IMR-90 (cell line): ENCODE measurements around the gene RHBDF2. TPM values are rescaled to one million over a fixed set of nuclear protein-coding genes. Genes with fewer than 3 reads are reported as not detected.

Experiments
- ATAC-seq: fragments of 200-7000 bp; cut with Tn5 transposase; 2 replicates; pipeline ENCODE4 v1.9.1; 2020; ENCODE audit warnings: low read depth, mild to moderate bottlenecking, moderate library complexity
- BruUV-seq: library from RNA; stranded (reverse); fragments of 400-500 nt; replicated peaks from 2 replicates; lab custom pipeline; 2021; lab: Mats Ljungman, UMichigan
- CTCF ChIA-PET: fragments of 300-600 bp; formaldehyde crosslinking; extraction: SDS; loops from one replicate; lab custom pipeline; 2021; ENCODE audit warnings: antibody characterized with exemption; lab: Yijun Ruan, JAX
- POLR2A ChIA-PET: fragments of 300-600 bp; sonication (Branson Sonifier 250); formaldehyde crosslinking; loops from one replicate; lab custom pipeline; 2022; ENCODE audit warnings: antibody characterized with exemption; ENCODE audit not compliant: unreplicated experiment; lab: Charles Lee
- DNase-seq: peaks from one replicate; pipeline ENCODE4 v3.0.0; 2013
- H2AFZ ChIP-seq: replicated peaks from 2 replicates; pipeline ENCODE3; 2013; ENCODE audit warnings: low read length, mild to moderate bottlenecking; ENCODE audit not compliant: poor library complexity
- H2AK5ac ChIP-seq: 2 replicates; pipeline ENCODE4 v1.6.1; 2013; ENCODE audit warnings: low read depth, low read length, inconsistent platforms
- H2AK9ac ChIP-seq: replicated peaks from 2 replicates; pipeline ENCODE3; 2013; ENCODE audit warnings: mild to moderate bottlenecking, low read depth, low read length, moderate library complexity; ENCODE audit not compliant: poor library complexity
- H2BK120ac ChIP-seq: 2 replicates; pipeline ENCODE4 v1.6.1; 2013; ENCODE audit warnings: low read depth, low read length, inconsistent platforms
- H2BK15ac ChIP-seq: 3 replicates; pipeline ENCODE4 v1.6.1; 2013; ENCODE audit warnings: low read depth, low read length, inconsistent platforms
- H2BK20ac ChIP-seq: 2 replicates; pipeline ENCODE4 v1.6.1; 2013; ENCODE audit warnings: low read depth, mild to moderate bottlenecking, inconsistent platforms, low read length, moderate library complexity
- H2BK5ac ChIP-seq: 2 replicates; pipeline ENCODE4 v1.6.1; 2013; ENCODE audit warnings: mild to moderate bottlenecking, low read depth, low read length, inconsistent platforms; ENCODE audit not compliant: poor library complexity, severe bottlenecking
- H3K14ac ChIP-seq: replicated peaks from 2 replicates; pipeline ENCODE4 v1.6.1; 2013; ENCODE audit warnings: low read depth, low read length, inconsistent platforms
- H3K18ac ChIP-seq: 2 replicates; pipeline ENCODE4 v1.6.1; 2013; ENCODE audit warnings: low read depth, low read length, control low read depth
- H3K23ac ChIP-seq: 2 replicates; pipeline ENCODE4 v1.6.1; 2013; ENCODE audit warnings: low read depth, low read length, inconsistent platforms
- H3K27ac ChIP-seq: 2 replicates; pipeline ENCODE4 v1.5.1; 2013; ENCODE audit warnings: mild to moderate bottlenecking, control low read depth, low read length; ENCODE audit not compliant: insufficient read depth
- H3K27me3 ChIP-seq: 2 replicates; pipeline ENCODE4 v1.6.1; 2013; ENCODE audit warnings: low read length; ENCODE audit not compliant: control insufficient read depth, insufficient read depth
- H3K36me3 ChIP-seq: 2 replicates; pipeline ENCODE4 v1.6.1; 2013; ENCODE audit warnings: low read length, mixed read lengths; ENCODE audit not compliant: control insufficient read depth, insufficient read depth
- H3K4ac ChIP-seq: 2 replicates; pipeline ENCODE4 v1.6.1; 2013; ENCODE audit warnings: low read depth, low read length, inconsistent platforms
- H3K4me1 ChIP-seq: 2 replicates; pipeline ENCODE4 v1.6.1; 2013; ENCODE audit warnings: low read length, mixed read lengths; ENCODE audit not compliant: control insufficient read depth, insufficient read depth
- H3K4me2 ChIP-seq: 2 replicates; pipeline ENCODE4 v1.6.1; 2013; ENCODE audit warnings: low read depth, mild to moderate bottlenecking, control low read depth, low read length, moderate library complexity
- H3K4me3 ChIP-seq: 2 replicates; pipeline ENCODE4 v1.5.1; 2013; ENCODE audit warnings: low read depth, mild to moderate bottlenecking, control low read depth, low read length, moderate library complexity; ENCODE audit not compliant: insufficient read depth
- H3K56ac ChIP-seq: 2 replicates; pipeline ENCODE4 v1.6.1; 2013; ENCODE audit warnings: low read length, inconsistent platforms; ENCODE audit not compliant: insufficient read depth; ENCODE audit errors: extremely low read depth
- H3K79me1 ChIP-seq, 2 experiments: 2 replicates each; pipeline ENCODE4 v1.6.1; 2013; ENCODE audit warnings: low read length in 2 of 2, inconsistent platforms in 1 of 2, low read depth in 1 of 2
- H3K9ac ChIP-seq: 2 replicates; pipeline ENCODE4 v1.6.1; 2013; ENCODE audit warnings: low read depth, low read length, control low read depth
- H3K9me1 ChIP-seq: 2 replicates; pipeline ENCODE4 v1.6.1; 2013; ENCODE audit warnings: low read length, inconsistent platforms; ENCODE audit not compliant: insufficient read depth
- H3K9me3 ChIP-seq: 2 replicates; pipeline ENCODE4 v1.6.1; 2013; ENCODE audit warnings: low read length; ENCODE audit not compliant: control insufficient read depth, insufficient read depth
- H4K20me1 ChIP-seq: 2 replicates; pipeline ENCODE4 v1.6.1; 2013; ENCODE audit warnings: low read length, inconsistent platforms; ENCODE audit not compliant: insufficient read depth
- H4K5ac ChIP-seq: 2 replicates; pipeline ENCODE4 v1.6.1; 2013; ENCODE audit warnings: mild to moderate bottlenecking, low read depth, low read length, control low read depth
- H4K8ac ChIP-seq, 2 experiments: 2 replicates each; pipeline ENCODE4 v1.6.1; 2013; ENCODE audit warnings: low read depth in 2 of 2, low read length in 2 of 2, control low read depth in 1 of 2, inconsistent platforms in 1 of 2
- H4K91ac ChIP-seq: 2 replicates; pipeline ENCODE4 v1.6.1; 2013; ENCODE audit warnings: low read depth, low read length, inconsistent platforms; ENCODE audit not compliant: insufficient read depth
- BHLHE40 ChIP-seq: fragments of 150-350 bp; IDR thresholded peaks from 2 replicates; pipeline ENCODE4 v1.6.1; 2016; ENCODE audit warnings: mild to moderate bottlenecking, low read depth, low read length
- CHD1 ChIP-seq: IDR thresholded peaks from 2 replicates; pipeline ENCODE4 v1.6.1; 2012; ENCODE audit warnings: low read depth, low read length, improper control_type of control experiment
- ELK1 ChIP-seq: fragments of 150-350 bp; IDR thresholded peaks from 2 replicates; pipeline ENCODE4 v1.6.1; 2016; ENCODE audit warnings: low read depth, mild to moderate bottlenecking, low read length, moderate library complexity, borderline replicate concordance
- MAFK ChIP-seq: IDR thresholded peaks from 2 replicates; pipeline ENCODE4 v1.6.1; 2012; ENCODE audit warnings: low read depth, low read length, improper control_type of control experiment
- MXI1 ChIP-seq: IDR thresholded peaks from 2 replicates; pipeline ENCODE4 v1.6.1; 2012; ENCODE audit warnings: low read depth, mild to moderate bottlenecking, low read length, moderate library complexity, borderline replicate concordance
- NFE2L2 ChIP-seq: fragments of 150-350 bp; IDR thresholded peaks from 2 replicates; pipeline ENCODE4 v1.6.1; 2016; ENCODE audit warnings: low read depth, mild to moderate bottlenecking, low read length
- POLR2A ChIP-seq: IDR thresholded peaks from 2 replicates; pipeline ENCODE4 v1.6.1; 2012; ENCODE audit warnings: mild to moderate bottlenecking, low read depth, low read length
- RAD21 ChIP-seq: IDR thresholded peaks from 2 replicates; pipeline ENCODE4 v1.6.1; 2012; ENCODE audit warnings: low read length, improper control_type of control experiment
- SMC3 ChIP-seq: fragments of 150-350 bp; IDR thresholded peaks from 2 replicates; pipeline ENCODE4 v1.6.1; 2016; ENCODE audit warnings: low read depth, mild to moderate bottlenecking, antibody characterized with exemption, low read length, moderate library complexity
- WGBS, 2 experiments: methylation state at CpG; one replicate each; pipeline versions ENCODE4 v1.1.5 to v1.1.7; 2013; ENCODE audit warnings: missing lambda C conversion rate in 2 of 2; ENCODE audit not compliant: insufficient read length in 1 of 2; ENCODE audit errors: extremely low coverage in 2 of 2; 5-methylcytosine and 5-hydroxymethylcytosine counted together
- dilution Hi-C: fragments of 300-500 bp; cut with HindIII; formaldehyde crosslinking; loops from one replicate; pipeline ENCODE4 v1.14.3; 2018; ENCODE audit warnings: low sequenced_read_pairs; ENCODE audit not compliant: unreplicated experiment
- in situ Hi-C: fragments of 300-500 bp; cut with MboI; formaldehyde crosslinking; loops from 3 replicates; pipeline ENCODE4 v1.14.3; 2019; ENCODE audit warnings: low sequenced_read_pairs, inconsistent platforms, mixed read lengths
- intact Hi-C: fragments of 100-400 bp; cut with micrococcal nuclease; formaldehyde crosslinking; loops from 2 replicates; pipeline ENCODE4 v1.10.0; 2022
- polyA plus RNA-seq, 3 experiments: library from polyadenylated mRNA; depleted of rRNA; stranded (reverse); fragments of >200 nt; gene quantifications; 2 replicates each; pipeline ENCODE4 v1.2.3, GENCODE V29; 2012; ENCODE audit warnings: low replicate concordance in 1 of 3
- total RNA-seq: library from RNA; depleted of rRNA; stranded (reverse); fragments of >200 nt; gene quantifications from 2 replicates; pipeline ENCODE4 v1.2.3, GENCODE V29; 2012

The RHBDF2 gene
- total and polyA plus RNA-seq, 2 of the 4 experiments (the other 2 are of a cell fraction) = 1.3 to 8.3 TPM

GRCh38 chr17:76474894-76475293, 26.3 kb downstream of the RHBDF2 start:
- H3K4me1 ChIP-seq = no peaks in the 10 kb centered on the region
- H3K36me3 ChIP-seq = no peaks in the 10 kb centered on the region; the same call in 1 of the 2 replicates
- H2BK120ac ChIP-seq = no peak overlapping the region
- no peak for DNase-seq
- no peak overlapping the region for H3K23ac ChIP-seq
- no peak overlapping the region for H3K9ac ChIP-seq
- H3K4ac ChIP-seq = no peak overlapping the region
- no peak overlapping the region for H2BK15ac ChIP-seq
- no peak overlapping the region for H3K18ac ChIP-seq
- in situ Hi-C loops = no loop called here
- H3K27ac ChIP-seq = no peak overlapping the region
- H4K8ac ChIP-seq = no peak overlapping the region
- no peaks in the 10 kb centered on the region for H3K9me3 ChIP-seq
- no peak overlapping the region for H3K4me2 ChIP-seq
- TF ChIP-seq BHLHE40 (no peak), NFE2L2 (no peak), MXI1 (no peak), RAD21 (no peak), ELK1 (no peak), POLR2A (no peak), MAFK (no peak), SMC3 (no peak), CHD1 (no peak)
- no peaks in the 10 kb centered on the region for H3K79me1 ChIP-seq
- H2AK9ac ChIP-seq = no peak overlapping the region
- POLR2A ChIA-PET = no interaction called here
- no peak overlapping the region for H3K14ac ChIP-seq
- WGBS, 2 experiments = 75% methylated on average over 5 of the region's 15 CpGs; no CpG with 5 or more reads in 1 of the 2 experiments
- no peak overlapping the region for H2AFZ ChIP-seq
- H4K91ac ChIP-seq = no peak overlapping the region
- H2BK20ac ChIP-seq = no peak overlapping the region
- no TSS peak for BruUV-seq
- no peak overlapping the region for H3K56ac ChIP-seq
- H3K9me1 ChIP-seq = peaks cover 2% of the 10 kb centered on the region; the same call in 1 of the 2 replicates
- no peak overlapping the region for H2AK5ac ChIP-seq
- no peaks in the 10 kb centered on the region for H3K27me3 ChIP-seq
- no peak overlapping the region for H4K5ac ChIP-seq
- CTCF ChIA-PET = no interaction called here
- no peaks in the 10 kb centered on the region for H4K20me1 ChIP-seq
- ATAC-seq = no peak
- dilution Hi-C loops = no loop called here
- H3K4me3 ChIP-seq = no peak overlapping the region
- intact Hi-C loops = no loop called here
- H2BK5ac ChIP-seq = no peak overlapping the region
